Mesodermal cell (in vitro differentiated cells): Measurements from ENCODE around the gene ASPSCR1.

Source experiments
- H3K27ac ChIP-seq: 2 replicates; pipeline ENCODE4 v1.7.0; 2013; ENCODE audit warnings: mild to moderate bottlenecking, low read depth, low read length, moderate library complexity; ENCODE audit not compliant: severe bottlenecking
- H3K36me3 ChIP-seq: 2 replicates; pipeline ENCODE4 v1.7.1; 2013; ENCODE audit warnings: mild to moderate bottlenecking, low read length, moderate library complexity; ENCODE audit not compliant: control insufficient read depth, insufficient read depth
- H3K4me1 ChIP-seq: one replicate; pipeline ENCODE4 v1.7.1; 2013; ENCODE audit warnings: mild to moderate bottlenecking, low read length; ENCODE audit not compliant: insufficient read depth, control insufficient read depth, poor library complexity, severe bottlenecking
- H3K4me3 ChIP-seq: 2 replicates; pipeline ENCODE4 v1.7.0; 2013; ENCODE audit warnings: low read length, control low read depth, mild to moderate bottlenecking; ENCODE audit not compliant: insufficient read depth, poor library complexity, severe bottlenecking; ENCODE audit errors: extremely low read depth
- H3K9me3 ChIP-seq: 2 replicates; pipeline ENCODE4 v1.7.1; 2013; ENCODE audit warnings: mild to moderate bottlenecking, low read length, moderate library complexity; ENCODE audit not compliant: control insufficient read depth
- WGBS, 2 experiments: methylation state at CpG; one replicate each; pipeline ENCODE4 v1.1.5; 2013; ENCODE audit warnings: missing lambda C conversion rate in 2 of 2; ENCODE audit not compliant: insufficient coverage in 2 of 2; 5-methylcytosine and 5-hydroxymethylcytosine counted together

ASPSCR1 gene

GRCh38 chr17:82018152-82018988, 40.9 kb downstream of the ASPSCR1 start:
- Histone ChIP-seq H3K4me3 (no peak overlapping the region), H3K4me1 (peaks cover 5% of the 10 kb centered on the region), H3K36me3 (peaks cover 9% of the 10 kb centered on the region), H3K9me3 (no peaks in the 10 kb centered on the region), H3K27ac (no peak overlapping the region)
- WGBS, 2 experiments: 91 to 95% methylated on average over 18 to 19 of the region's 19 CpGs

- WGBS, 2 experiments: 97% methylated on average over 28 to 32 of the region's 33 CpGs
- no peak overlapping the region for H3K27ac ChIP-seq
- peaks cover 9% of the 10 kb centered on the region for H3K36me3 ChIP-seq
These were observed 41.7 kb downstream of the ASPSCR1 start for GRCh38 chr17:82018989-82019689.

GRCh38 chr17:82019690-82020571, 42.5 kb downstream of the ASPSCR1 start:
- Histone ChIP-seq H3K27ac (no peak overlapping the region), H3K36me3 (peaks cover 9% of the 10 kb centered on the region), H3K4me3 (no peak overlapping the region), H3K4me1 (peaks cover 6% of the 10 kb centered on the region), H3K9me3 (no peaks in the 10 kb centered on the region)
- WGBS, 2 experiments: 74 to 78% methylated on average over 21 to 30 of the region's 34 CpGs

More at GRCh38 chr17:82018989-82019689, 41.7 kb downstream of the ASPSCR1 start:
- Histone ChIP-seq H3K4me1 (peaks cover 5% of the 10 kb centered on the region), H3K9me3 (no peaks in the 10 kb centered on the region), H3K4me3 (no peak overlapping the region)

DNA sequence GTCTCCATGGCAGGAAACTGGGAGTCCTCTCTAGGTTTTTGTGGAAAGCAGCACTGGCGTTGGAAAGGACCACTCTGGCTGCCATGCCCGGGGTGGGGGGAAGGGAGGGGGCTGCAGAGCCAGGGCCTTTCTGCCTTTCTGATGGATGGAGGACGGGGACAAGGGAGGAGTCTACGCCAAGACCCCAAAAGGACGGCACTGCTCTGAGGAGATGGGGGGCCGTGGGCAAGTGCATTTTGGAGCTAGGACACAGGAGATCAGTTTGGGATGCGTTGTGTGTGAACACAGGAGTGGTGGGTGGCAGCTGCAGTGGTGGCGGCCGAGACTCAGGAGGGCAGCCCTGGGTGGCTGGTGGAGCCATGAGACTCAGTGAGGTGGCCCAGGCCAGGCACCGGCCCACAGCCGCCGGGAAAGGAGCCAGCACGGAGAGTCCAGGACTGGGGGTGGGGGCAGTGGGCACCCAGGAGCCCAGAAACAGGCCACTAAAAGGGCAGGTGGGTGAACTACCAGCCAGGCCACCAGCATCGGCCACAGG, 43.2 kb downstream of the ASPSCR1 start:
- H3K4me3 ChIP-seq: no peak overlapping the region

GRCh38 chr17:82021107-82021899, 43.9 kb downstream of the ASPSCR1 start:
- H3K27ac ChIP-seq: no peak overlapping the region
- H3K36me3 ChIP-seq: peaks cover 9% of the 10 kb centered on the region
- peak overlapping the region; percentile 84 for H3K4me3 ChIP-seq
- no peaks in the 10 kb centered on the region for H3K9me3 ChIP-seq
- WGBS, 2 experiments: 88 to 89% methylated on average over 19 to 21 of the region's 25 CpGs
- peaks cover 6% of the 10 kb centered on the region for H3K4me1 ChIP-seq

More for the DNA sequence above, 43.2 kb downstream of the ASPSCR1 start:
- Histone ChIP-seq H3K4me1 (peaks cover 6% of the 10 kb centered on the region), H3K36me3 (peaks cover 9% of the 10 kb centered on the region), H3K9me3 (no peaks in the 10 kb centered on the region), H3K27ac (no peak overlapping the region)
- 93 to 94% methylated on average over 11 to 14 of the region's 14 CpGs for WGBS, 2 experiments

DNA sequence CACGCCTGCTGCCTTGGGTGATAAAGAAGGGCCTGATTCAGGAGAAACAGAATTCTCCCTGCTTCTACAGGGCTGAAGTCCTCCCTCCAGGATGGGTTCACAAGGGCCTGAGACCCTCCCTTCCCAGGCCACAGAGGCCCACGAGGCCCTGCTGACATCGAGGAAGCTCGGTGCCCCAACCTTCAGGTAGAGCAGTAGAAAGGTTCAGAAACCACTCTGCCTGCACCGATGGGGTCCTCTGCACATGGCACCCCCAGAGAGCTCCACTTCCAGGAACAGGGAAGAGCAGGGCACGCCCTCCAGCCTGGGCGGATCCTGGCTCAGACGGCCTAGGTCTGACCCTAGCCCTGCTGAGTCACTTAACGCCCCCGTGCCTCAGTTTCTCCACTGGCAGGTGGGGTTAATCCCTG, 44.5 kb downstream of the ASPSCR1 start:
- H3K36me3 ChIP-seq: peaks cover 9% of the 10 kb centered on the region
- WGBS, 2 experiments: 12 to 24% methylated on average over 8 to 9 of the region's 10 CpGs

GRCh38 chr17:82022310-82022980, 45.0 kb downstream of the ASPSCR1 start, which contains the start of gene CENPX:
Gene CENPX, minus strand, starts transcription at chr17:82022878. Its CDS starts 17 bp downstream, at chr17:82022861.
- Histone ChIP-seq H3K27ac (peak within 1 kb of the TSS; percentile 62), H3K4me3 (peak within 1 kb of the TSS; percentile 84), H3K36me3 (peaks cover 8% of the 10 kb centered on the region), H3K9me3 (no peaks in the 10 kb centered on the region), H3K4me1 (peaks cover 6% of the 10 kb centered on the region)
- WGBS, 2 experiments: 0% methylated on average over 36 to 63 of the region's 64 CpGs

More for the DNA sequence above, 44.5 kb downstream of the ASPSCR1 start:
- Histone ChIP-seq H3K27ac (no peak overlapping the region), H3K4me1 (peaks cover 6% of the 10 kb centered on the region), H3K9me3 (no peaks in the 10 kb centered on the region), H3K4me3 (peak overlapping the region; percentile 84)

DNA sequence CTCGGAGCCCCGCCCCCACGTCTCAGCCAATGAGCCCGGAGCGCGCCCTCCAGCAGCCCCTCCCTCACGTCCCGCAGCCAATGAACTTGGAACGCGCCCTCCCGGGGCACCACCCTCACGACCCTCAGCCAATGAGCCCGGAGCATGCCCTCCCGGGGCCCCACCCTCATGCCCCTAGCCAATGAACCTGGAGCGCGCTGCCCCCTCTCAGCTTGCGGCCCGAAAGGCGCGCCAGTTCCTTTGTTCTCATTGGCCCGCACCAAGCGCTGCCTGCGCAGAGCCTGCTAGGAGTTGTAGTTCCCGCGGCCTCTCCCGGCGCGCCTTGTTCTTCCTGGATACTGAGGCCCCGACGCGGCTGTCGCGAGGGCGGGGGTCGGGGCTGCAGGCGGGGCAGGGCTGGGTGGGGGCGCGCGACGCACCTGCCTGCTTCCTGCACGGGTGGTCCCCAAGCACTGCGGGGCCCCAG, 45.6 kb downstream of the ASPSCR1 start, which contains the start of gene LRRC45:
Gene LRRC45, plus strand, starts transcription at position 325 of the 466 bp plus-strand sequence. CDS start 339 bp downstream, outside the sequence.
- H3K27ac ChIP-seq: peak within 1 kb of the TSS; percentile 62
- 0% methylated on average over 22 to 26 of the region's 42 CpGs for WGBS, 2 experiments

More for the DNA sequence above, 45.6 kb downstream of the ASPSCR1 start, which contains the start of gene LRRC45:
- H3K9me3 ChIP-seq: no peaks in the 10 kb centered on the region
- H3K36me3 ChIP-seq: peaks cover 6% of the 10 kb centered on the region
- H3K4me1 ChIP-seq: peaks cover 6% of the 10 kb centered on the region
- H3K4me3 ChIP-seq: peak within 1 kb of the TSS; percentile 84
